HCT116 (cell line): Measurements from ENCODE around the gene IGF2. TPM values are rescaled to one million over a fixed set of nuclear protein-coding genes. Genes with fewer than 3 reads are reported as not detected.

ENCODE experiments used
- ATAC-seq: fragments of 200-7000 bp; cut with Tn5 transposase; 2 replicates; pipeline ENCODE4 v1.9.1; 2020; ENCODE audit warnings: mild to moderate bottlenecking, moderate library complexity
- BruUV-seq: library from RNA; stranded (reverse); fragments of 400-500 nt; replicated peaks from 2 replicates; lab custom pipeline; 2021; lab: Mats Ljungman, UMichigan
- CTCF ChIA-PET: fragments of 300-600 bp; sonication (Branson Sonifier 250); formaldehyde crosslinking; loops from one replicate; lab custom pipeline; 2021; ENCODE audit warnings: antibody characterized with exemption; lab: Charles Lee
- POLR2A ChIA-PET: fragments of 300-600, 350-600 bp; sonication (Branson Sonifier 250); formaldehyde crosslinking; loops from one replicate; lab custom pipeline; 2021; ENCODE audit warnings: antibody characterized with exemption; lab: Charles Lee
- RAD21 ChIA-PET, 2 experiments: fragments of 300-600 bp; sonication (Branson Sonifier 250); formaldehyde crosslinking; loops; one replicate each; lab custom pipeline; 2023; ENCODE audit warnings: low total read pairs in 2 of 2; ENCODE audit not compliant: uncharacterized antibody in 2 of 2, unreplicated experiment in 2 of 2, low non-redundant PET in 1 of 2; lab: Charles Lee
- DNase-seq: peaks from one replicate; pipeline ENCODE4 v3.0.0-alpha.2; 2010; ENCODE audit warnings: low read depth, low spot score
- H2AFZ ChIP-seq: fragments of 200-600 bp; shearing (Covaris generic), sonication (generic); 2 replicates; pipeline ENCODE4 v1.6.1; 2017; ENCODE audit warnings: low read depth, mixed run types, mixed read lengths, antibody characterized with exemption, low read length; ENCODE audit not compliant: poor library complexity, severe bottlenecking
- H3K27ac ChIP-seq: 2 replicates; pipeline ENCODE4 v1.5.1; 2012; ENCODE audit warnings: low read depth, low read length
- H3K27me3 ChIP-seq: fragments of 200-600 bp; sonication (generic); 2 replicates; pipeline ENCODE4 v1.6.1; 2016; ENCODE audit warnings: mixed run types, low read length, mixed read lengths; ENCODE audit not compliant: insufficient read depth
- H3K36me3 ChIP-seq, 2 experiments: fragments of 200-500 bp in 1 of 2; fragments of 200-600 bp in 1 of 2; sonication (Bioruptor generic) in 1 of 2; sonication (generic) in 1 of 2; 2 replicates each; pipeline versions ENCODE4 v1.5.1 to v1.6.1; 2014 to 2016; ENCODE audit warnings: low read length in 2 of 2, inconsistent platforms in 1 of 2, mixed read lengths in 1 of 2, mixed run types in 1 of 2; ENCODE audit not compliant: insufficient read depth in 2 of 2, control insufficient read depth in 1 of 2
- H3K4me1 ChIP-seq, 2 experiments: fragments of 200-600 bp in 1 of 2; sonication (generic) in 1 of 2; 2 replicates each; pipeline versions ENCODE4 v1.5.1 to v1.6.1; 2012 to 2017; ENCODE audit warnings: low read length in 2 of 2, inconsistent platforms in 1 of 2, mild to moderate bottlenecking in 1 of 2, mixed read lengths in 1 of 2, mixed run types in 1 of 2, moderate library complexity in 1 of 2; ENCODE audit not compliant: insufficient read depth in 2 of 2, control insufficient read depth in 1 of 2
- H3K4me2 ChIP-seq: fragments of 200-600 bp; sonication (generic); 2 replicates; pipeline ENCODE4 v1.6.1; 2017; ENCODE audit warnings: mixed run types, low read length, mixed read lengths
- H3K4me3 ChIP-seq, 2 experiments: fragments of 200-600 bp in 1 of 2; sonication (generic) in 1 of 2; replicated peaks in 1 of 2; 2 replicates each; pipeline ENCODE4 v1.5.1; 2011 to 2016; ENCODE audit warnings: low read length in 2 of 2, control low read depth in 1 of 2, low read depth in 1 of 2, mild to moderate bottlenecking in 1 of 2, mixed read lengths in 1 of 2, mixed run types in 1 of 2
- H3K79me2 ChIP-seq: fragments of 200-600 bp; sonication (generic); 2 replicates; pipeline ENCODE4 v1.6.1; 2017; ENCODE audit warnings: mild to moderate bottlenecking, mixed run types, low read length, moderate library complexity, mixed read lengths; ENCODE audit not compliant: insufficient read depth
- H3K9ac ChIP-seq: fragments of 200-600 bp; sonication (generic); 2 replicates; pipeline ENCODE4 v1.6.1; 2016; ENCODE audit warnings: low read length, mixed read lengths
- H3K9me2 ChIP-seq: fragments of 200-600 bp; sonication (generic), shearing (Covaris generic); 2 replicates; pipeline ENCODE4 v1.6.1; 2017; ENCODE audit warnings: mixed run types, mild to moderate bottlenecking, moderate library complexity; ENCODE audit not compliant: insufficient read depth
- H3K9me3 ChIP-seq, 2 experiments: fragments of 200-500 bp in 1 of 2; fragments of 200-600 bp in 1 of 2; sonication (Bioruptor generic) in 1 of 2; sonication (generic) in 1 of 2; 2 replicates each; pipeline ENCODE4 v1.6.1; 2014 to 2017; ENCODE audit warnings: low read length in 2 of 2, mixed read lengths in 2 of 2, inconsistent platforms in 1 of 2, low read depth in 1 of 2, mild to moderate bottlenecking in 1 of 2, mixed run types in 1 of 2, moderate library complexity in 1 of 2; ENCODE audit not compliant: control insufficient read depth in 1 of 2, insufficient read depth in 1 of 2
- H4K20me1 ChIP-seq: fragments of 200-600 bp; sonication (generic), shearing (Covaris generic); 2 replicates; pipeline ENCODE4 v1.6.1; 2017; ENCODE audit warnings: mixed run types, mild to moderate bottlenecking, moderate library complexity; ENCODE audit not compliant: insufficient read depth
- CEBPB ChIP-seq: IDR thresholded peaks from 2 replicates; pipeline ENCODE4 v1.6.1; 2012; ENCODE audit warnings: low read depth
- EGR1 ChIP-seq: IDR thresholded peaks from 2 replicates; pipeline ENCODE4 v1.6.1; 2012; ENCODE audit warnings: low read depth
- ELF1 ChIP-seq: IDR thresholded peaks from 2 replicates; pipeline ENCODE4 v1.6.1; 2012; ENCODE audit warnings: low read depth, borderline replicate concordance
- EZH2 ChIP-seq: fragments of 200-600 bp; sonication (generic); IDR thresholded peaks from 2 replicates; pipeline ENCODE4 v1.6.1; 2017; ENCODE audit warnings: antibody characterized with exemption, mixed run types
- EZH2phosphoT487 ChIP-seq: fragments of 200-600 bp; IDR thresholded peaks from 2 replicates; pipeline ENCODE4 v1.6.1; 2018; ENCODE audit warnings: antibody characterized with exemption, borderline replicate concordance
- POLR2A ChIP-seq: IDR thresholded peaks from 2 replicates; pipeline ENCODE4 v1.7.0; 2011; ENCODE audit warnings: borderline replicate concordance; ENCODE audit not compliant: insufficient read depth, insufficient read length; ENCODE audit errors: extremely low read depth
- RAD21 ChIP-seq: IDR thresholded peaks from 2 replicates; pipeline ENCODE4 v1.6.1; 2012; ENCODE audit warnings: low read depth, mild to moderate bottlenecking
- SIN3A ChIP-seq: IDR thresholded peaks from 2 replicates; pipeline ENCODE4 v1.6.1; 2012; ENCODE audit warnings: low read depth
- TCF7L2 ChIP-seq: IDR thresholded peaks from 2 replicates; pipeline ENCODE4 v1.7.0; 2011; ENCODE audit warnings: borderline replicate concordance, inconsistent platforms; ENCODE audit not compliant: insufficient read depth, insufficient read length; ENCODE audit errors: extremely low read depth
- YY1 ChIP-seq: IDR thresholded peaks from 2 replicates; pipeline ENCODE4 v1.6.1; 2011; ENCODE audit warnings: low read length, low read depth, moderate library complexity, mild to moderate bottlenecking; ENCODE audit not compliant: insufficient replicate concordance; ENCODE audit errors: extremely low read depth
- ZBTB33 ChIP-seq: IDR thresholded peaks from 2 replicates; pipeline ENCODE4 v1.6.1; 2011; ENCODE audit warnings: mild to moderate bottlenecking, low read length, moderate library complexity; ENCODE audit not compliant: insufficient replicate concordance; ENCODE audit errors: extremely low read depth
- ZFX ChIP-seq: fragments of 450-650 bp; IDR thresholded peaks from 2 replicates; pipeline ENCODE4 v1.6.1; 2017
- ZNF274 ChIP-seq: fragments of 200-500 bp; sonication (Bioruptor generic); IDR thresholded peaks from 2 replicates; pipeline ENCODE4 v1.6.1; 2014; ENCODE audit warnings: mild to moderate bottlenecking, low read depth, low read length, inconsistent platforms
- intact Hi-C: fragments of 100-400 bp; cut with micrococcal nuclease; formaldehyde crosslinking; loops from 2 replicates; pipeline ENCODE4 v1.10.0; 2022
- total RNA-seq: library from RNA; stranded (reverse); gene quantifications from one replicate; pipeline ENCODE4 v1.2.1, GENCODE V29; 2021; ENCODE audit not compliant: unreplicated experiment
- TF ChIP-seq, protein P1 (sequence below): IDR thresholded peaks from 2 replicates; pipeline ENCODE4 v1.6.1; 2012
- TF ChIP-seq, protein P2 (sequence below): IDR thresholded peaks from 2 replicates; pipeline ENCODE4 v1.6.1; 2012

IGF2 gene
- total RNA-seq, 1 experiment from 2014 or later, result 17.9 TPM

GRCh38 chr11:2103668-2104523 is 35.3 kb downstream of the IGF2 start:
- DNase-seq (no peak), ATAC-seq (no peak)
- peaks cover 0 to 3% of the 10 kb centered on the region in 2 experiments; a peak in 2 of 4 replicates for H3K4me1 ChIP-seq
- BruUV-seq, result no TSS peak
- RAD21 ChIA-PET, result no interaction called here
- POLR2A ChIA-PET, result no interaction called here
- H3K79me2 ChIP-seq, result no peaks in the 10 kb centered on the region
- no peaks in the 10 kb centered on the region for H3K9me3 ChIP-seq
- intact Hi-C loops, result no loop called here
- H3K36me3 ChIP-seq, result no peaks in the 10 kb centered on the region
- no peak overlapping the region for H3K4me3 ChIP-seq
- no peak overlapping the region for H2AFZ ChIP-seq
- TF ChIP-seq ZBTB33 (no peak), ELF1 (no peak), CEBPB (no peak)
- TF ChIP-seq, protein P1, sequence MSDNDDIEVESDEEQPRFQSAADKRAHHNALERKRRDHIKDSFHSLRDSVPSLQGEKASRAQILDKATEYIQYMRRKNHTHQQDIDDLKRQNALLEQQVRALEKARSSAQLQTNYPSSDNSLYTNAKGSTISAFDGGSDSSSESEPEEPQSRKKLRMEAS, result no peak
- no peaks in the 10 kb centered on the region for H3K9me2 ChIP-seq
- H3K9ac ChIP-seq, result no peak overlapping the region
- no peak overlapping the region for H3K27ac ChIP-seq
- 0 out of 2 replicates have a peak, but pooled peaks cover 2% of the 10 kb centered on the region for H3K27me3 ChIP-seq
- H3K4me2 ChIP-seq, result no peak overlapping the region
- CTCF ChIA-PET, result no interaction called here
- H4K20me1 ChIP-seq, result no peaks in the 10 kb centered on the region

GRCh38 chr11:2102883-2103213 is 36.3 kb downstream of the IGF2 start:
- DNase-seq (no peak), ATAC-seq (no peak)
- H3K9me3 ChIP-seq, result no peaks in the 10 kb centered on the region
- no peak overlapping the region for H3K4me2 ChIP-seq
- no TSS peak for BruUV-seq
- H3K9ac ChIP-seq, result no peak overlapping the region
- H3K4me1 ChIP-seq, result peaks cover 0 to 3% of the 10 kb centered on the region in 2 experiments; a peak in 2 of 4 replicates
- ChIA-PET POLR2A (no interaction called here), CTCF (no interaction called here), RAD21 (no interaction called here)
- intact Hi-C loops, result no loop called here
- no peaks in the 10 kb centered on the region for H3K9me2 ChIP-seq
- H2AFZ ChIP-seq, result no peak overlapping the region
- no peak for TF ChIP-seq SIN3A
- no peak for TF ChIP-seq EGR1
- no peak for TF ChIP-seq EZH2
- no peak for TF ChIP-seq EZH2phosphoT487
- TF ChIP-seq, protein P2, sequence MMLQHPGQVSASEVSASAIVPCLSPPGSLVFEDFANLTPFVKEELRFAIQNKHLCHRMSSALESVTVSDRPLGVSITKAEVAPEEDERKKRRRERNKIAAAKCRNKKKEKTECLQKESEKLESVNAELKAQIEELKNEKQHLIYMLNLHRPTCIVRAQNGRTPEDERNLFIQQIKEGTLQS, result no peak
- no peak for TF ChIP-seq RAD21
- no peak for TF ChIP-seq CEBPB
- TF ChIP-seq YY1, result no peak
- no peak for TF ChIP-seq TCF7L2
- TF ChIP-seq ZNF274, result no peak
- no peak for TF ChIP-seq ZFX
- no peak for TF ChIP-seq POLR2A
- no peak for TF ChIP-seq ELF1
- no peaks in the 10 kb centered on the region for H3K36me3 ChIP-seq
- 0 out of 2 replicates have a peak, but pooled peaks cover 2% of the 10 kb centered on the region for H3K27me3 ChIP-seq
- H4K20me1 ChIP-seq, result no peaks in the 10 kb centered on the region
- no peaks in the 10 kb centered on the region for H3K79me2 ChIP-seq
- no peak overlapping the region for H3K4me3 ChIP-seq
- no peak overlapping the region for H3K27ac ChIP-seq
